Endothelial cell of umbilical vein (primary cell): Measurements from ENCODE around the gene ZC3H12C. TPM values are rescaled to one million over a fixed set of nuclear protein-coding genes. Genes with fewer than 3 reads are reported as not detected.

ENCODE experiments used
- BruUV-seq: library from RNA; stranded (reverse); fragments of 400-500 nt; replicated peaks from 2 replicates; lab custom pipeline; 2021; lab: Mats Ljungman, UMichigan
- CTCF ChIA-PET: fragments of 300-600, 350-600 bp; sonication (Branson Sonifier 250); formaldehyde crosslinking; loops from one replicate; lab custom pipeline; 2021; ENCODE audit warnings: antibody characterized with exemption, inconsistent platforms; lab: Charles Lee
- POLR2A ChIA-PET: fragments of 300-600, 350-600 bp; sonication (Branson Sonifier 250); formaldehyde crosslinking; loops from one replicate; lab custom pipeline; 2021; ENCODE audit warnings: antibody characterized with exemption, inconsistent platforms; lab: Charles Lee
- DNase-seq: peaks from one replicate; pipeline ENCODE4 v3.0.0-alpha.2; 2011; ENCODE audit warnings: low read depth, low spot score
- FAIRE-seq: peaks from 2 replicates; lab custom pipeline; 2011; peaks lifted over from hg19 to GRCh38; lab: Jason Lieb, UNC
- H2AFZ ChIP-seq: 2 replicates; pipeline ENCODE4 v1.6.0; 2012; ENCODE audit warnings: low read depth, low read length, control low read depth, inconsistent platforms
- H3K27ac ChIP-seq: 2 replicates; pipeline ENCODE4 v1.5.1; 2011; ENCODE audit warnings: low read depth, mild to moderate bottlenecking, control low read depth, low read length, moderate library complexity; ENCODE audit not compliant: insufficient read depth
- H3K27me3 ChIP-seq, 2 experiments: 2 replicates each; pipeline versions ENCODE4 v1.6.0 to v1.6.1; 2011; ENCODE audit warnings: low read length in 2 of 2, mixed read lengths in 1 of 2; ENCODE audit not compliant: control insufficient read depth in 2 of 2, insufficient read depth in 2 of 2
- H3K36me3 ChIP-seq, 2 experiments: 2 replicates in 1 of 2; 3 replicates in 1 of 2; pipeline ENCODE4 v1.5.1; 2011; ENCODE audit warnings: low read length in 2 of 2, mild to moderate bottlenecking in 1 of 2, moderate library complexity in 1 of 2; ENCODE audit not compliant: control insufficient read depth in 2 of 2, insufficient read depth in 2 of 2; ENCODE audit errors: extremely low read depth in 1 of 2
- H3K4me1 ChIP-seq: 3 replicates; pipeline ENCODE4 v1.5.1; 2011; ENCODE audit warnings: mild to moderate bottlenecking, low read length; ENCODE audit not compliant: control insufficient read depth, insufficient read depth; ENCODE audit errors: extremely low read depth
- H3K4me2 ChIP-seq: 2 replicates; pipeline ENCODE4 v1.6.1; 2011; ENCODE audit warnings: low read length, control low read depth, mixed read lengths; ENCODE audit not compliant: insufficient read depth
- H3K4me3 ChIP-seq, 3 experiments: fragments of 200-600 bp in 1 of 3; sonication (generic), shearing (Covaris generic) in 1 of 3; replicated peaks in 1 of 3; 2 replicates each; pipeline ENCODE4 v1.5.1; 2011 to 2016; ENCODE audit warnings: control low read depth in 3 of 3, low read length in 3 of 3, mild to moderate bottlenecking in 2 of 3, inconsistent platforms in 1 of 3, low read depth in 1 of 3, moderate library complexity in 1 of 3; ENCODE audit not compliant: insufficient read depth in 1 of 3
- H3K79me2 ChIP-seq: 2 replicates; pipeline ENCODE4 v1.6.0; 2012; ENCODE audit warnings: low read length, inconsistent platforms; ENCODE audit not compliant: control insufficient read depth, insufficient read depth
- H3K9ac ChIP-seq: replicated peaks from 2 replicates; pipeline ENCODE3; 2011; ENCODE audit warnings: low read length, control low read depth; ENCODE audit not compliant: insufficient read depth; ENCODE audit errors: extremely low read depth
- H3K9me1 ChIP-seq: replicated peaks from 3 replicates; pipeline ENCODE4 v1.6.0; 2011; ENCODE audit warnings: mild to moderate bottlenecking, low read length; ENCODE audit not compliant: control insufficient read depth, insufficient read depth; ENCODE audit errors: extremely low read depth
- H3K9me3 ChIP-seq: replicated peaks from 2 replicates; pipeline ENCODE4 v1.5.1; 2012; ENCODE audit warnings: low read length, inconsistent platforms; ENCODE audit not compliant: control insufficient read depth, insufficient read depth
- H4K20me1 ChIP-seq: replicated peaks from 2 replicates; pipeline ENCODE3; 2011; ENCODE audit warnings: mild to moderate bottlenecking, low read length; ENCODE audit not compliant: control insufficient read depth, insufficient read depth; ENCODE audit errors: extremely low read depth
- EZH2 ChIP-seq: IDR thresholded peaks from 2 replicates; pipeline ENCODE4 v1.6.1; 2012; ENCODE audit warnings: borderline replicate concordance, low read depth, mild to moderate bottlenecking, moderate library complexity, low read length, inconsistent platforms; ENCODE audit not compliant: severe bottlenecking
- FOS ChIP-seq: IDR thresholded peaks from 2 replicates; pipeline ENCODE4 v1.6.1; 2011; ENCODE audit warnings: mild to moderate bottlenecking, low read length, moderate library complexity, borderline replicate concordance; ENCODE audit not compliant: insufficient read depth
- JUN ChIP-seq: IDR thresholded peaks from 2 replicates; pipeline ENCODE4 v1.6.1; 2011; ENCODE audit warnings: borderline replicate concordance, low read depth; ENCODE audit not compliant: insufficient read length, insufficient read depth
- MYC ChIP-seq: IDR thresholded peaks from one replicate; pipeline ENCODE4 v1.6.1; 2011; ENCODE audit warnings: mild to moderate bottlenecking, low read depth, low read length
- POLR2A ChIP-seq: IDR thresholded peaks from 2 replicates; pipeline ENCODE4 v1.6.1; 2012; ENCODE audit warnings: low read depth, mild to moderate bottlenecking, control low read depth, low read length
- POLR2AphosphoS5 ChIP-seq: IDR thresholded peaks from 2 replicates; pipeline ENCODE4 v1.6.1; 2012; ENCODE audit warnings: low read depth, mild to moderate bottlenecking, control low read depth, low read length, moderate library complexity; ENCODE audit not compliant: insufficient read depth
- dilution Hi-C: fragments of 300-500 bp; cut with MboI; formaldehyde crosslinking; loops from one replicate; pipeline ENCODE4 v1.15.0; 2019; ENCODE audit warnings: low sequenced_read_pairs; ENCODE audit not compliant: extremely low pct_ligation_motif_present
- intact Hi-C: fragments of 100-400 bp; cut with micrococcal nuclease; formaldehyde crosslinking; loops from one replicate; pipeline ENCODE4 v1.10.0; 2022
- polyA plus RNA-seq, 4 experiments: library from polyadenylated mRNA; depleted of rRNA in 3 of 4; stranded (reverse) in 3 of 4; unstranded in 1 of 4; fragments of >200 nt; gene quantifications; 2 replicates each; pipeline versions ENCODE4 v1.2.1 to v1.2.3, GENCODE V29; 2011 to 2012; ENCODE audit warnings: missing spikeins in 1 of 4
- total RNA-seq: library from RNA; stranded (reverse); gene quantifications from 2 replicates; pipeline ENCODE4 v1.2.3, GENCODE V29; 2021
- TF ChIP-seq, protein P1 (sequence below), 2 donors: IDR thresholded peaks; 1 replicate in 1 of 2; 2 replicates in 1 of 2; pipeline ENCODE4 v1.5.1; 2011; ENCODE audit warnings: low read length in 2 of 2, mild to moderate bottlenecking in 2 of 2, moderate library complexity in 2 of 2, control low read depth in 1 of 2, inconsistent platforms in 1 of 2, low read depth in 1 of 2; ENCODE audit not compliant: insufficient read depth in 1 of 2; ENCODE audit errors: extremely low read depth in 1 of 2

ZC3H12C gene
- total and polyA plus RNA-seq, 2 donors (not counting 3 experiments of a cell fraction or from before 2014, with no cell fraction given) = 5.5 to 14.7 TPM

DNA sequence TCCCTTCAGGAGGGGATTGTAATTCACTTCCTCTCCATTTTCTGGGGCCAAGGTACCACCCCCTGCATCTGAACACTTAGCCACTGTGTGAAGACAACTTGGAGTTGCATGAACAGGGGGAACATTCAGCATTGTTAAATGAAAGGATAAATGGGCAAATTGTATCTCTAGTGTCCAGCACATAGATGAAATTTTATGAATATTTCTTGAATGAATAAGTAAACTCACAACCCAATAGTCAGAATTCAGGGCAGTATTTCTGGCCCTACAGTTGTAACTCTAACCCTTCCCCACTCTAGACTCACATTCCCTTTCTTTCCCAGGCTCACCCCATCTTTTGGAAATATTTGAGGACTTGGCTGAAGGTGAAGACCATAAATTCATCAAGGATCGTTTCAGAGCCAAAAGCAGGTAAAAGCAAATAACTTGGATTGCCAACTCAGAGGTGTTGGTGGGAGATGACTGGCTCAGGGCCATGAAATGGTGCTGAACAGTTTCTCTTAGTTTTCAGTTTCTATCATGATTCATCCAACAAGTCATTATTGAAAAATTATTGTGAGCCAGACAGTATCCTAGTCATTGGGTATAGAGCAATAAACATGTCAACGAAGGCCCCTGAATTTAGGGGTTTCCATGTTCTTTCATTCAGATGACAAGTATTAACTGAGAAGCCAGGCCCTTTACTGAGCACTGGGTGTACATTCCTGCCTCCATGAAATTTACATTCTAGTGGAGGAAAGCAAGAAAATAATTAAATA, 33.3 kb upstream of the ZC3H12C start:
- H3K4me3 ChIP-seq = no peak overlapping the region
- TF ChIP-seq, protein P1, sequence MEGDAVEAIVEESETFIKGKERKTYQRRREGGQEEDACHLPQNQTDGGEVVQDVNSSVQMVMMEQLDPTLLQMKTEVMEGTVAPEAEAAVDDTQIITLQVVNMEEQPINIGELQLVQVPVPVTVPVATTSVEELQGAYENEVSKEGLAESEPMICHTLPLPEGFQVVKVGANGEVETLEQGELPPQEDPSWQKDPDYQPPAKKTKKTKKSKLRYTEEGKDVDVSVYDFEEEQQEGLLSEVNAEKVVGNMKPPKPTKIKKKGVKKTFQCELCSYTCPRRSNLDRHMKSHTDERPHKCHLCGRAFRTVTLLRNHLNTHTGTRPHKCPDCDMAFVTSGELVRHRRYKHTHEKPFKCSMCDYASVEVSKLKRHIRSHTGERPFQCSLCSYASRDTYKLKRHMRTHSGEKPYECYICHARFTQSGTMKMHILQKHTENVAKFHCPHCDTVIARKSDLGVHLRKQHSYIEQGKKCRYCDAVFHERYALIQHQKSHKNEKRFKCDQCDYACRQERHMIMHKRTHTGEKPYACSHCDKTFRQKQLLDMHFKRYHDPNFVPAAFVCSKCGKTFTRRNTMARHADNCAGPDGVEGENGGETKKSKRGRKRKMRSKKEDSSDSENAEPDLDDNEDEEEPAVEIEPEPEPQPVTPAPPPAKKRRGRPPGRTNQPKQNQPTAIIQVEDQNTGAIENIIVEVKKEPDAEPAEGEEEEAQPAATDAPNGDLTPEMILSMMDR (IDR thresholded peaks at IDR 0.05; ENCODE audit: extremely low read depth in 1 of 2, insufficient read depth in 1 of 2, low read depth in 1 of 2, low read length in 2 of 2) = no peak
- TF ChIP-seq POLR2A (no peak), EZH2 (no peak), POLR2AphosphoS5 (no peak), MYC (no peak), FOS (no peak), JUN (no peak)
- H3K36me3 ChIP-seq = no peaks in the 10 kb centered on the region
- no peak overlapping the region for H3K4me2 ChIP-seq
- intact Hi-C loops = no loop called here
- FAIRE-seq (no peak), DNase-seq (no peak)
- no peaks in the 10 kb centered on the region for H4K20me1 ChIP-seq
- no peaks in the 10 kb centered on the region for H3K9me3 ChIP-seq
- H3K27me3 ChIP-seq = no peaks in the 10 kb centered on the region
- dilution Hi-C loops = no loop called here
- no peaks in the 10 kb centered on the region for H3K9me1 ChIP-seq
- no peak overlapping the region for H2AFZ ChIP-seq
- no peaks in the 10 kb centered on the region for H3K79me2 ChIP-seq
- ChIA-PET CTCF (no interaction called here), POLR2A (no interaction called here)
- no TSS peak for BruUV-seq
- no peak overlapping the region for H3K9ac ChIP-seq
- no peaks in the 10 kb centered on the region for H3K4me1 ChIP-seq
- no peak overlapping the region for H3K27ac ChIP-seq
